GM18867 (cell line): ENCODE data around the gene STAT1.
"Not testable (repeated sequence)": the region's sequence is repeated elsewhere in the genome, so short reads cannot be mapped to it uniquely, and the experiment has no call there.

ENCODE experiments used
- ATAC-seq: cut with Tn5 transposase; IDR thresholded peaks from one replicate; pipeline ENCODE4 v1.9.1; 2021; ENCODE audit warnings: mild to moderate bottlenecking, moderate library complexity; ENCODE audit not compliant: unreplicated experiment

Gene STAT1

GRCh38 chr2:191009541-191010374, 4.2 kb downstream of the STAT1 start:
- no peak for ATAC-seq

DNA sequence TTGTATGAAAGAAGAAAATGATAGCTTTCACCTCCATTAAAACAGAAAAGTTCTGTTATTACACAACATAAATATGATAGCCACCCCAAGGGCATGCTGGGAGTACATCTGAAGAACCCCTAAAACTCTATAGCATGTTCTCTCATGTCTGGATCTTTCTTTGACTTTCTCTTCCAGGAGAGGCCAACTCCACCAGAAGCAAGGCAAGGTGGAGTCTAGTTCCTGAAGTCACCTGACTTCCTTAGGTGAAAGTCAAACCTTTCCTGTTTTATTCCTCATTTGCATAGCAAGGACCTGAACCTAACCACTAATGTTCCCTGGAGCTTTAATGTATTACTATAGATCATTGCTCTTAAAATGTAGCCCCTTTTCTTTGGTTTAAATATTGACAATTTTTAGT, 5.7 kb downstream of the STAT1 start:
- no peak for ATAC-seq

DNA sequence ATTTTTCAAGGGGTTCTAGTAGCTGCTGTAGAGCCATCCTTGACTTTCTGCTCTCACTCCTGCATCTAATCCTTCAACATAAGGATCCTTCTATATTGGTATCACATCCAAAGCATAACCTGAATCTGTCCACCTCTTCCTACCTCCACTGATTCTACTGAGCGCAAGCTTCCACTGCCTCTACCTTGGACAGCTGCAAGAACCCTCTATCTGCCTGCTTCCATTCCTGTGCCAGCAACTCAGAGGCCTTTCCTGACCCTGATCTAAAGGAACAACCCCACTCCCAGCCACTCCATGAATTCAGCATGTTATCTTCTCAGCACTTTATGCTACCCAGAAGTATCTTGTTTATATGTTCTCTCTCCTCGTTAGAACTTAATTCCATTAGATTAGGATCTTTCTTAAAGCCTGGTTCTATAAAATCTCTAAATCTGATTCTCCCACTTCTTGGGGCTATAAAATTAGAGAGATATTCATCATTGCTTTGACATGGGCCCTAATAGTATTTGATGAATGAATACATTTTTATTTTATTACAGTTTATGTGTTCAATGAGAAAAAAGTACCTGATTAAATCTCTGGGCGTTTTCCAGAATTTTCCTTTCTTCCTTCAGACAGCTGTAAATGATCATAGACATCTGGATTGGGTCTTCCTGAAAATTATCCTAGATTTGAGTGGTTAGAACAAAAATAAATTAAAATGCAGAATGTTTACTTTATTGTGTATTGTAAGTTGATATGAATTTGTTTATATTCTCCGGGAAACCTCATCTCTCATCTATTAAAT, 6.8 kb downstream of the STAT1 start:
- no peak for ATAC-seq

GRCh38 chr2:191006297-191006696, 7.7 kb downstream of the STAT1 start:
- no peak for ATAC-seq

GRCh38 chr2:191003405-191004309, 10.3 kb downstream of the STAT1 start:
- ATAC-seq: no peak

DNA sequence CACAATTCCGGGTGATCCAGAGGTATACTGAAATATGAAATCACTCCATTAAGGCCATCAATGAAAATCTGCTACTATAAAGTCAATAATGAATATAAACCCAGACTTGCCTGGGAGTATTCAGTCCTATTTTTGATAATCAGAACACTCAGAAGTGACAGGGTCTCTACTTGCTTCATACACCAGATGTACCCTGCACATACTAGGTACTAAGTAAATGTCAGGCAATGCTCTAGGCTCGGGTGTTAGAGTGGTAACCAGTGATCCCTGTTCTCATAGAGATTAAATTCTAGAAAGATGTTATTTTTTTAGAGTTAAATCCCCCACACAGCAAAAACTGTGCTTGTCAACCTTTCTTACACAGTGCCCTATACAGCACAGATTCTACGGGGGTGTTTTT, 12.3 kb downstream of the STAT1 start:
- ATAC-seq: no peak

DNA sequence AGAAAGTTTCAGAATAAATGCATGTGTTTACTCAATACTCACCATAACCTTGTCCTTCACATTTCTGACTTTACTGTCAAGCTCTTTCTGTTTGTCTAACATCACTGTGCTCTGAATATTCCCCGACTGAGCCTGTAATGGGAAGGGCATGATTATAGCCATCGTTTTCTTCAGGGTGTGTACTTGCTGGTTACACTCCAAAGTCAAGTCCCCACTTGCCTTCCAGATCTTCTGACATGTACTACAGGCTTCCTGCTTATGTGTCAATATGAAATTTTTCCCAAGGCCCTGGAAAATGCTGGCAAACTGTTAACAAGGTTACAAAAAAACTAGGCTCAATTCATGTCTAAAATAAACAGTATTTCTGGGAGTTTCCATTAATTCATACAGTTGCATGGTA, 12.9 kb downstream of the STAT1 start:
- ATAC-seq: no peak

- ATAC-seq: no peak
Measured at GRCh38 chr2:190999949-191000665, 13.9 kb downstream of the STAT1 start.

- ATAC-seq: no peak
Measured at GRCh38 chr2:190999058-190999457, 14.9 kb downstream of the STAT1 start.

GRCh38 chr2:190997526-190998113, 16.4 kb downstream of the STAT1 start:
- no peak for ATAC-seq

GRCh38 chr2:190996947-190997346, 17.0 kb downstream of the STAT1 start:
- no peak for ATAC-seq

GRCh38 chr2:190996338-190996946, 17.5 kb downstream of the STAT1 start:
- ATAC-seq: peak; percentile 50

DNA sequence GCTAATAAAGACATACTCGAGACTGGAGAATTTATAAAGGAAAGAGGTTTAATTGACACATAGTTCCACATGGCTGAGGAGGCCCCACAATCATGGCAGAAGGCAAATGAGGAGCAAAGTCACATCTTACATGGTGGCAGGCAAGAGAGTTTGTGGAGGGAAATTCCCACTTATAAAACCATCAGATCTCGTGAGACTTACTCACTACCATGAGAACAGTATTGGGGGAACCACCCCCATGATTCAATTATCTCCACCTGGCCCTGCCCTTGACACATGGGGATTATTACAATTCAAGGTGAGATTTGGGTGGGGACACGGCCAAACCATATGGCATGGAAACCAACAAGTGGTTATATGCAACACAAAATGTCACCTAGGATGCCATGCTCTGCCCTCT, 18.7 kb downstream of the STAT1 start:
- not testable (repeated sequence) for ATAC-seq

- ATAC-seq: no peak
Measured at GRCh38 chr2:190994148-190994547, 19.8 kb downstream of the STAT1 start.

DNA sequence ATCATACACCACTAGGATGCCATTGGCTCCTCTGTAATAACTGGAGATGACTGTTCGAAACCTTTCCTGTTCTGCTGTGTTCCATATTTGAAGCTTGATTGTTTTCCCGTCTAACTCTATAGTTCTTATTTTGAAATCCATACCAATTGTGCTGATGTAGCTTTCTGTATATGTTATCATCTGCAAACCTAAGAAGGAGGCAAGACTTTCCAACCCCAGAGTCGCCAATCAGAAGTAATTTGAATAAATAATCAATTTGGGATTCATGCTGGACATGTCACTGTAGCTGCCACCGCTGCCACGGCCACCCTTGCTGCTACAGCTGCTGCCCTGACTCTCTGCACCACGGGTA, 20.7 kb downstream of the STAT1 start:
- ATAC-seq: no peak

DNA sequence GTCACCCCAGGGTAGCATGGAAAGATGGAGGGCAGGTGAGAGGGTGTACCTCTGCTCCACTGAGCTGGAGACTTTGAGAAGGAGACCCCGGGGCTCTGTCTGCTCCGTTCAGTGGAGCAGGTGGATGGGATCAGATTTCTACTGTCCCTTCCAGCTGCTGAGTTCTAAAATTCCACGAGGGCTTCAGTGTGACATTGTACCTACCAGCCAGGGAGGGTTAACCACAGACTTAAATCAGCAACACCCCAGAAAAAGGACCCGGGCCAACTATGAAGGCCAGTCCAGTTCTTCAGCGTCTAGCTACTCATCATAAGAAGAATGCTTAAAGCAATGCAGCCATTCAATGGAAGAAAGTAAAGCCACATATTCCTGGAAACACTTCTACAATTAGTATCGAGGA, 23.8 kb downstream of the STAT1 start:
- ATAC-seq: no peak

DNA sequence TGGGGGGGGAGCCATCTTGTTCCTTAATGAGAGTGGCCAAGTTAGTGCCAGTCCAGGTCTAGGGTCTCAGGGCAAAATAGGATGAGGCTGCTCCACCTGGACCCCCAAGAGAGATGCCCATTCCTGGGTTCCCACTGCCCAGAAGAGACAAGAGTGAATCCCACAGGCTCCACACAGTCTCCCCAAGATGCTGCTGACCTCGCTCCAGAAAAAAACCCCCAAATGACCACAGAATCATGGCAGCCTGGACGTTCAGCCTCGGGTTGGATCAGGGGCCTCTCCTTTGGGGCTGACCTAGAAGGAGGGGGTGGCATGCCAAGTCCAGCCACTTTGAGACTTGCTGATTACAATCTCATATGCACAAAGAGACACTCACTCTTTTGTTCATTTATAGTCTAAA, 25.1 kb downstream of the STAT1 start:
- no peak for ATAC-seq

- no peak for ATAC-seq
Measured at GRCh38 chr2:190987938-190988337, 26.0 kb downstream of the STAT1 start.

DNA sequence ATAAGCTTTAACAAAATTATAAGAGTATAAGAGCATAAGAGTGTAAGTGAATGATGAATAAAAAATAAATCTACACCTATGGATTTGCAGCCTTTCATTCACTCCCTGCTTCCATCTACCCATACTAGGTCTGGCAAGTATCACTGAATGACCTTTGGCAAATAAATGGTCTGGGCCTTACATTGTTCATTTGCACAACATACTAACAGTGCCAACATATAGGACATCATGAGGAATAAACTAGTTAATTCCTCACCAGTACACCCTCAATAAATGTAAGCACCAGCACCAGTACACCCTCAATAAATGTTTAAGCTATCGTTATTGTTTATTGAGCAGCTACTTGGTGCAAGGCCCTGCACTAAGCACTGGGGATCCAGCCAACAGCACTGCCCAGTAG, 26.9 kb downstream of the STAT1 start:
- ATAC-seq: no peak
